NCI-H2196 (cell line): ENCODE results near the gene PRG2.
"Not testable (repeated sequence)": the region's sequence is repeated elsewhere in the genome, so short reads cannot be mapped to it uniquely, and the experiment has no call there.

ENCODE experiments used
- DNase-seq: peaks from one replicate; lab custom pipeline; 2025; ENCODE audit not compliant: unreplicated experiment; lab: John Stamatoyannopoulos, UW

PRG2 gene

GRCh38 chr11:57421066-57421465 lies 30.6 kb upstream of the PRG2 start:
- no peak for DNase-seq

- no peak for DNase-seq
These were observed 28.7 kb upstream of the PRG2 start for GRCh38 chr11:57419146-57419545.

- no peak for DNase-seq
These were observed 27.7 kb upstream of the PRG2 start for GRCh38 chr11:57418131-57418530.

- DNase-seq = no peak
These were observed 26.6 kb upstream of the PRG2 start for GRCh38 chr11:57417056-57417455.

GRCh38 chr11:57416436-57416835 lies 26.0 kb upstream of the PRG2 start:
- DNase-seq = no peak

GRCh38 chr11:57414612-57415212 lies 24.3 kb upstream of the PRG2 start:
- DNase-seq = no peak

- no peak for DNase-seq
These were observed 23.2 kb upstream of the PRG2 start for GRCh38 chr11:57413681-57414080.

- DNase-seq = no peak
These were observed 19.8 kb upstream of the PRG2 start for GRCh38 chr11:57410287-57410686.

- no peak for DNase-seq
These were observed 19.1 kb upstream of the PRG2 start for GRCh38 chr11:57409321-57410100.

- no peak for DNase-seq
These were observed 18.3 kb upstream of the PRG2 start for GRCh38 chr11:57408771-57409170.

GRCh38 chr11:57407941-57408475 lies 17.6 kb upstream of the PRG2 start:
- DNase-seq = no peak

- no peak for DNase-seq
These were observed 16.8 kb upstream of the PRG2 start for GRCh38 chr11:57407010-57407920.

GRCh38 chr11:57406337-57406904 lies 16.0 kb upstream of the PRG2 start:
- no peak for DNase-seq

- DNase-seq = no peak
These were observed 14.9 kb upstream of the PRG2 start for GRCh38 chr11:57405271-57405860.

- no peak for DNase-seq
These were observed 13.3 kb upstream of the PRG2 start for GRCh38 chr11:57403802-57404147.

- not testable (repeated sequence) for DNase-seq
These were observed 12.8 kb upstream of the PRG2 start for GRCh38 chr11:57403003-57403801.

- no peak for DNase-seq
These were observed 11.9 kb upstream of the PRG2 start for GRCh38 chr11:57402188-57403002.

- no peak for DNase-seq
These were observed 9.6 kb upstream of the PRG2 start for GRCh38 chr11:57399972-57400578.

- DNase-seq = no peak
These were observed 8.8 kb upstream of the PRG2 start for GRCh38 chr11:57399221-57399620.
